ENCODE results near the gene SLC8A3. TPM values are rescaled to one million over a fixed set of nuclear protein-coding genes. Genes with fewer than 3 reads are reported as not detected.

SLC8A3 gene
- total and polyA plus RNA-seq, 3 donors from 2014 or later = 0.39 to 0.61 (median 0.43) TPM

- peak overlapping the region; percentile 50 to 74 for H3K27ac ChIP-seq
- TF ChIP-seq CTCF (IDR thresholded peaks at IDR 0.05) (no peak), POLR2A (IDR thresholded peaks at IDR 0.05) (no peak)
- no peaks in the 10 kb centered on the region for H3K27me3 ChIP-seq
- peak; percentile 57 for DNase-seq
- no peaks in the 10 kb centered on the region for H3K36me3 ChIP-seq (ENCODE audit: low read depth, missing control alignments)
- WGBS, 2 donors = 18 to 20% methylated on average over 1 to 9 of the region's 9 CpGs
- no peak overlapping the region for H3K4me3 ChIP-seq
- intact Hi-C loops (cut with DNase I; ENCODE audit: low total_unique reads) = no loop called here
- no peaks in the 10 kb centered on the region for H3K9me3 ChIP-seq
- H3K4me1 ChIP-seq = peaks cover 61% of the 10 kb centered on the region
These were observed 170.0 kb downstream of the SLC8A3 start for GRCh38 chr14:70018713-70019211.

- H3K4me3 ChIP-seq = no peak overlapping the region
- intact Hi-C loops (cut with DNase I; ENCODE audit: low total_unique reads) = no loop called here
- DNase-seq = peak; percentile 95
- H3K27me3 ChIP-seq = no peaks in the 10 kb centered on the region
- H3K4me1 ChIP-seq = peaks cover 61% of the 10 kb centered on the region
- H3K9me3 ChIP-seq = no peaks in the 10 kb centered on the region
- WGBS, 2 donors = 43 to 51% methylated on average over 2 of the region's 2 CpGs
- peak overlapping the region; percentile 50 to 74 for H3K27ac ChIP-seq
- TF ChIP-seq POLR2A (IDR thresholded peaks at IDR 0.05) (no peak), CTCF (IDR thresholded peaks at IDR 0.05) (no peak)
- no peaks in the 10 kb centered on the region for H3K36me3 ChIP-seq (ENCODE audit: low read depth, missing control alignments)
These were observed 170.5 kb downstream of the SLC8A3 start for GRCh38 chr14:70018230-70018629.

GRCh38 chr14:70014406-70015095 lies 174.2 kb downstream of the SLC8A3 start:
- no peaks in the 10 kb centered on the region for H3K9me3 ChIP-seq
- peaks cover 40% of the 10 kb centered on the region for H3K4me1 ChIP-seq
- H3K27ac ChIP-seq = no peak overlapping the region
- no peaks in the 10 kb centered on the region for H3K27me3 ChIP-seq
- H3K36me3 ChIP-seq (ENCODE audit: low read depth, missing control alignments) = no peaks in the 10 kb centered on the region
- 83 to 90% methylated on average over 7 of the region's 7 CpGs for WGBS, 2 donors
- no peak for DNase-seq
- no peak overlapping the region for H3K4me3 ChIP-seq
- TF ChIP-seq CTCF (IDR thresholded peaks at IDR 0.05) = no peak
- no peak for TF ChIP-seq POLR2A (IDR thresholded peaks at IDR 0.05)
- intact Hi-C loops (cut with DNase I; ENCODE audit: low total_unique reads) = no loop called here

- peak; percentile 57 for DNase-seq
These were observed 175.4 kb downstream of the SLC8A3 start for GRCh38 chr14:70013271-70013873.

More at GRCh38 chr14:70013271-70013873, 175.4 kb downstream of the SLC8A3 start:
- WGBS, 2 donors = 68 to 75% methylated on average over 2 of the region's 2 CpGs
- H3K4me1 ChIP-seq = peaks cover 37% of the 10 kb centered on the region
- no peaks in the 10 kb centered on the region for H3K36me3 ChIP-seq (ENCODE audit: low read depth, missing control alignments)
- peak; percentile 28 to 51 (median 45) for TF ChIP-seq CTCF (IDR thresholded peaks at IDR 0.05)
- no peak for TF ChIP-seq POLR2A (IDR thresholded peaks at IDR 0.05)
- intact Hi-C loops (cut with DNase I; ENCODE audit: low total_unique reads) = no loop called here
- H3K27ac ChIP-seq = no peak overlapping the region
- H3K9me3 ChIP-seq = no peaks in the 10 kb centered on the region
- H3K27me3 ChIP-seq = no peaks in the 10 kb centered on the region
- no peak overlapping the region for H3K4me3 ChIP-seq
